NCI-H2029 treated with DMSO at 0.1 percent for 48 hours (cell line): ENCODE measurements around the gene SMIM7.

Experiments
- DNase-seq: peaks from one replicate; lab custom pipeline; 2025; lab: John Stamatoyannopoulos, UW

Gene SMIM7

DNA sequence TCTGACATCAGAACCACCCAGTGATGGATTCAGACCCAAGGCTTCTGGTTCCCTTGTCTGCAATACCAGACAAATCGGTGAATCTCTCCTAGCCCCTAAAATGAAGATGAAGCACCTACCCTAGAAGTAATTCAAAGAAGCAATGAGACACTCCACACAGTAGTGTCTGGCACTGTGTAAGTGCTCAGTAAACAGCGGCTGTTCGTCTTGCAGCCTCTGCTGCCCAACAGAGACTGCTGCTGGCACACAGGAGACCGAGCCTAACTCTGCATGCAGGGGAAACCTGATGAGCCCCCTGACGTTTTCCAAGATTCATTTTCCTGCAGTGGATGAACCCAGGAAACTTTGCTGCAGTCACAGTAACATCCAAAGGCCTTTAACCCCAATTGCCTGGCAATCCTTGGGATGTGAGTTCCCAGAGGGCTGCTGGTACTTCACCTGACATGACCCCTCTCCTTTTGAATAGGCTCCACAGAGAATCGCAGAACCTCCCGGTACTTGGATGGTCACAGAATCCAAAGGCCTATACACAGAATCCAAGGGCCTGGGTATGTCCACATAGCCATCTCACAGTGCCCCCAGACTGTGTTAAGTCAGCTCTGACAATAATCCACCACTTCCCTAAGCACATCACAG, 38.7 kb downstream of the SMIM7 start:
- DNase-seq: no peak

DNA sequence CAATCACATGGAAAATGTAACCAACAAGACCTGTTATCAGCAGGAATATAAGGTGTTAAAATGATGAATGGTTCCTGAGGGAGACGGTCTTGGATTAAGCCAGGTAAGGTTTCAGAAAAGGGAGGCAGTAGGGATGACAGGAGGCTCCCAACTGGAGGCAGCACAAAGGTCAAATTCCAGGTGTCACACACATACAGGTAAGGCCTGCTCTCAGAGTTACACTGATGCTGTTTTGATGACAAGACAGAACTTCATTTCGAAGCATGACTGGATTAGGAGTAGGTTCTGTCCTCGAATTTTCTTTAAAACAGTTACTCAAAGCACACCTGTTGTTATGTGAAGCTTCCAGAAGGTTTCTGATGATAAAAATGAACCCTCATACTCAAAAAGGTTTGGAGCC, 39.4 kb downstream of the SMIM7 start:
- DNase-seq: no peak

DNA sequence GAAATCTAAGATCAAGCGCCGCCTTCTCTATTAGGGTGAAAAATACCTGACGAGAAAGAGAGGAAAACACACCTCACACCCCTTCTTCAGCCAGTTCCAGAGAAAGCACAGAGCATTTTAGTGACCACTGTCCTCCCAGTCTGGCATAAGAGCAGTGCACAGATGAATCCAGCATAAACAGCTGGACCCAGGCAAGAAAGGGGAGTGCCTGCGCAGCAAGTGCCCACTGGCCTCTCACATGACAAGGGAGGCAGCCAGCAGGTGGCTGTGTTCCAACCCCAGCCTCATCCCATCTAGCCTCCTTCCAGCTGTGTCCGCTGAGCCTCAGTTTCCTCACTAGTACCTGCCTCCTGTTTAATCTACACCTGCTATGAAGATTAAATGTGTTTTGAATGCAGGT, 39.9 kb downstream of the SMIM7 start:
- no peak for DNase-seq

DNA sequence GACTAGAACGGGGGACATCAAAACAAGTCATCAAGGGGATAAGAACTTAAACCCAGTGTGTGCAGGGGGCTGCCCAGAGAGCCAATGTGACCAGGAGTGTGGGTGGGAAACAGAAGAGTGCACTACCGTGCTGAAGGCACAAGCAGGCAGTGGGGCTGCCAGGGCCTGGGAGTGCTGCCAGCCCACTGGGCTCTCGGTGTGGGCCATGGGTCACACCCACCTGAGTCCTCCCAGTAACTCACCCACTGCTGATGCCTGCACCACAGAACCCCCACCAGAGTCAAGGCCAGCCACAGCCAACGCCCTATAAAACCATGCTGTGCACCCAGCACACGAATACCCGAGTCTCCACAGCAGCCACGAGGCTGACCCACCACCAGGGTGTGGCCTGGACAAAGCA, 40.5 kb downstream of the SMIM7 start:
- DNase-seq: no peak

DNA sequence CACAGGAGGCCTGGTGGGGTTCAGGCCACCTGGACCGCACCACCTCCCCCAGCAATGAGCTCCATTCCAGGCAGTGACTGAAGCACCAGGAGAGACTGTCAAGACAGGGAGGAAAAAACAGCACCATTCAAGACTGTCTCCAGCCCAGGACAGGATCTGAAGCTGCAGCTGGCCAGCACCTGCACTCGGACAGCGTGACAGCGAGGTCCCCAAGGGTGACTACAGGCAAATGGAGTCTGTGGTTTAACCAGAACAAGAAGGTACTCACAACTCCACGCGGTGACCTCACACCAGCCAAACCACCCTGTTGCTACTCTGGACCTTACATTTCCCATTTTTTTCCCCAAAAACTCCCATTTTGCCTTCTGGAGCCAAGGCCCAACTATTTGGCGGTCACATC, 41.7 kb downstream of the SMIM7 start:
- no peak for DNase-seq

DNA sequence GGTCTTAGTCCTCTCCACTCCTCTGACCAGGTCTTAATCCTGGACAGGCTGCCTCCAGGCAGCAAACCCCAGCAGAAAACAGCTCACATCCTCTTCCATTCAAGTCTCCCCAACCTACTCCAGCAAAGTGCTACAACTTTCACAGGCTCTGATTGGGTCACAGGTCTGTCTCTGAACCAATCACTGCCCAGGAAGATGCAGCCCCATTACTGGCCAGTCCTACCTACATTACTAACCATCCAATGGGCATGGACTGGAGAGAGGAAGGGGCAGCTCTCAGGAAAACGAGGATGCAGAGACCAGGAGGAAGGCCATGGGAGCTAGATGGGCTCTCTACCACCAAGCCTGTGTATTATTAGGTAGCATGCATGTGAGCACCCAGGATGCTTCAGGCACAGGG, 44.1 kb downstream of the SMIM7 start:
- DNase-seq: no peak

DNA sequence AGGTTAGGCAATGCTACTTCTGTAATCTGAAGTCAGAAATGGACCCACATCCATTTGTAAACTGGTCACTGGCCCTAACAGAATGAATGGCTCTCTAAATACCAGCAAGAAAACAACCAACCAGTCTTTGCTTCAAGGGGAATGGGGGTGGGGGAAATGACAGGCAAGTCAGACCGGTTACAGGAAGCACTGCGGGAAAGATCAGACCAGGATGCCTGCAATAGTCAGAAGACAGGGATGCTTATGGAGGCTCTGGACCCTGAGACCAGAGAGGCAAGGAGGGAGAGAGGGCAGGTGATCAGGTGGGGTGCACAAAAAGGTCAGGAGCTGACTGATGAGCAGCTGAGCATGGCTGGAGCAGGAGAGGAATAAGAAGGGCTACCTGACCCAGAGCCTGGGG, 45.0 kb downstream of the SMIM7 start:
- no peak for DNase-seq

DNA sequence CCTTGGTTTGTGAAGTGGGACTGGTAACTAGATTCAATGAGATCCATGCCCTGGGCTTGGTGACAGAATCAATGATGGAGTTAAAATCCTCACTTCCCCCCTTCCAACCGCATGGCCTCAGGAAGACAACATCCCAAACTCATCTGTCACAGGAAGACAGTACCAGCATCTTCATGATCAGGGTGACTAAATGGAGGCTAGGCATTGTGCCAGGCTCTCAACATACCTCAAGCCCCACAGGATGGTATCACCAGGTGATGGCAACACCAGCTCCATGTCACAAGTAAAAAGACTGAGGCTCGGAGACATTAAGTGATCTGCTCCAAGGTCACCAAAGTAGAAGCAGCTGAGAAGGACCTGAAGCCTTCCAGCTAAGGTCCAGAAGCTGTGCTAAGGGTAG, 46.1 kb downstream of the SMIM7 start:
- DNase-seq: no peak

DNA sequence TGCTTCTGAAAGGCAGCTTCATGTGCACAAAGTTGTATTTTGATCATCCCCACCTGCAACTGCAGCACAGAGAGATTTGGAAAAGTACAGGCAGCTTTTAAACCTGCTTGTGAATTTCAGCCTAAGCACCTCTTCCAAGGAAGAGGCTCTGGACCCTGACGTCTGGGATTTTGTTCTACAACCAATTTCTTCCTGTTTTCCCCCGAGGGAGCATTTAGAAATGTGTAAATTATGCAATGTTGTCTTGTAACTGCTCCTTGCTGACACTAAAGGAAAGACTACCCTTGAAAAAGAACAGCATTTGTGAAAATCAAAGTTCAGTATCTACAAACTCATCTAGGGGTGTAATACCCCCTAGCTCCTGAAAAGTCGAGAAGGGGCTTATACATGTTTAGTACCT, 47.3 kb downstream of the SMIM7 start:
- no peak for DNase-seq

DNA sequence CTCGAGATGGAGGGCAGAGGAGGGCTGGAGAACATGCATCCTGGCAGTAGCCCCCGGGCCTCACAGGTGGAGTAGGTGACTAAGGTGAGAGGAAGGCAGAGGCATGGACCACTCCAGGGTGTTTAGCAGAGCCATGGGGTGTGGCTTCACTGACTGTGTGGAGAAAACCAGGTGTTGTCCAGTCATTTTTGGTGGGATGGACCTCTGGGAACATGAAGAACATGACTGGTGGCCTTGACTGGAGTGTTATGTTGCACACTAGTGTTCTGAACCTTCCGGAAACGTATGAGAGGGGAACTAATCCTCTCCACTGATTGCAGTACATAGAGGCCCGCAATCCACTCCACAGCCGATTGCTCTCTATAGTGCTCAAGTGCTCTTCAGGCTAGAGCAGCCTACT, 48.8 kb downstream of the SMIM7 start:
- peak; percentile 67 for DNase-seq

DNA sequence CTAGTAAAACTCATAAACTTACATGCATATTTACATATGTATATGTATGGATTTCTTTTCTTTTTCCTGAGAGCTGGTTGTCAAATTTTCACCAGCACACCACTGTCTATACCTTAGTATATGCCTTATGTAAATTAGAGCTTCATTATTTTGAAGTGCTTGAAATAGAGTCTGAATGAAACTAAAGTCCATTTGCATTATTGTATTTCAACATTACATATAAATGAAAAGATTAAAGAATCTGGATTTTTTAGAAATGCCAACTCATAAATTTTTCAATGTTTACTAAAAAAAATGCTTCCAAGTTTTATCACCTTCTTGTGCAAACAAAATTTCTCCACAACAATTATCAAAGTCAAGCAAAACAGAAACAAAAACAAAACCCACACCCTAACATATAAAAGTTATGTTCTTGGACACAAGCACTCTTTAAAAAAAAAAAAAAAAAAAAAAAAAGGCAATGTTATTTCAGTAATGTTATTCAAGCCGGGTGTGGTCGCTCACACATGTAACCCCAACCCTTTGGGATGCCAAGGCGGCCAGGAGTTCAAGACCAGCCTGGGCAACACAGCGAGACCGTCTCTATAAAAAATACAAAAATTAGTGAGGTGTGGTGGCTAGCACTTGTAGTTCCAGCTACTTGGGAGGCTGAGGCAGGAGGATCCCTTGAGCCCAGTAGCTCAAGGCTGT, 50.3 kb downstream of the SMIM7 start:
- no peak for DNase-seq

DNA sequence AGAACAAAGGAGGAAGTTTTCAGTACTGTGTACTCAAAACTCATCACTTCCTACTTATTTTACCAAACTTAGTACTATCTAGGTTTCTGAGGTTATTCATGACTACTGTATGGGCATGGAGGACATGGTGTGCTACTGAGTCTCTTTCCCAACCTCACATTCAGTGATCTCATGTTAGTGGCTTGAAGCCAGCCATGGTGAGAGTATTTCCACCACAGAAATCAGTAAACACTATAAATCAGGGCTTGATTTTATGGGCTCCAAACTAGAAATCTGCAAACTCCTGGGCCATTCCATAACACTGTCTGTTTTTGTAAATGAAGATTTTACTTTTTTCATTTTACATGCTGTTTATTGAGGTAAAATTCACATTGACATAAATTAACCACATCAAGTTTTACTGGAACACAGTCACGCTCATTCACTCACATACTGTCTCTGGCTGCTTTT, 51.6 kb downstream of the SMIM7 start:
- DNase-seq: no peak

DNA sequence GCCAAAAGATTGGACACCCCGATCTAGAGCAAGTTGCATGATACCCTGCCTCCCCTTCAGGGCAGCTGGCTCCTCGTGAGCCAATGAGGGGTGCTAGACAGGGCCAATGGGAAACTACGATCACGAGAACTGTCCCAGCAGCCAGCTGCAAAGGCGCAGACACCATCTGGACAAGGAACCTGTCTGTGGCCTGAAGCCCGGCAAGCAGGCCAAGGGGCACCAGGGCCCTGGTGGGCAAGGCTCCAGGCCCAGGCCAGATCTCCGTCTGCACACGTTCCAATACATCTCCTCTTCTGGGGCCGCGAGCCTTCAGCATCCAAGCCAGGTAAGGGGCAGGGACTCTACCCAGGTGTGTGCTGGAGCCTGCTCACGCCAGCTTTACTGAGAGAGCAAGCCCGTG, 52.1 kb downstream of the SMIM7 start:
- DNase-seq: no peak

DNA sequence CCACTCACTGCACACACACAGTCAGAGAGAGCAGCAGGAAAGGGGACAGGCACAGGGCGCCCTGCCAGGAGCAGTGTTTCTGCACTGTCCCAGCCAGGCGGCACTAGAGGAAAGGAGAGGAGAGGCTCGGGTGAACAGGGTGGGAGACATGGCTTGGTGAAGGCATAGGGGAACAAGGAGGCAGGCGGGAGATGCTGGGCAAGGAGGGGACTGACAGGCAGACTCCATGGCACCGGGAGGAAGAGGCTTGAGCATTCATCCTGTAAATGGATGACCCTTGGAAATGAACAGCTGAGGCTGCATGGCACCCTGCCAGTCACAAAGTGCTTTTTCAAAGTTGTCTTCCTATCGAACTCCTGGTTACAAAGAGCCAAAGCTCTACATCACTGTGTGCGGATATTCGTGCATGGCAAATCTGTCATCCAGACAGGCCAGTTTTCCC, 54.4 kb downstream of the SMIM7 start:
- DNase-seq: peak; percentile 49

DNA sequence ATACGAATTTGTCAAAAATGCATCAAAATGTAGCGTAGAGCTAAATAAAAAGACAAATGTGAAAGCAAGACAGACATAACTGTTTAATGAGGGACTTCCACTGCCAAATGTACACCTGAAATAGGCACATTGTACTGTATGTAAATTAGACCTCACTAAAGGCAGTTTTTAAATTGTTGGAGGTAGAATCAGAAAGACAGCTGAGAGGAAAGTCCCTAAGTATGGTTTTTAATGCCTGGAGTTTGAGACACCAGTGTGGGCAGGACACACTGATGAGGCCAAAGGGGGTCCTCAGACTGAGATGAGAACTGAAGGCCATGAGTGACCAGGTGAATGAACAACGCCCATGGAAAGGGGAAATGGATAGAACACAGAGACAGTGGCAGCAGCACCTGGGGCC, 54.8 kb downstream of the SMIM7 start:
- DNase-seq: no peak

DNA sequence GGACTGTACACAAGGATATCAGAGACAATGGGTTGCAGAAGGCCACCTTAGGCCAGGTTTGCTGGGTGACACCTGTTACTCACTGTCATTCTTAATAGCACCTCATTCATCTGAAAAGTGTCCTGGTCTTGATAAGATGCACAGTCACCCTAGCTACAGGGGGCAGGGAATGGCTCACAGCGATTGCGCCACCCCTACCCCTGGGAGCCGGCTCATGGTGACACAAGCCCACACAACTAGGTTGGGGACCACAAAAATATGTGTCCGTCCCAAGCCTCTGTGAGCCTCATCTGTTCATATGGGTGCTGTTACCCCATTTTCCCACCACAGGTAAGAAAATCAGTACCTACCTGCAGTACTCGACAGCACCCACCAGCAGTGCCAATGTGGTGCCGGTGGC, 55.3 kb downstream of the SMIM7 start:
- no peak for DNase-seq

DNA sequence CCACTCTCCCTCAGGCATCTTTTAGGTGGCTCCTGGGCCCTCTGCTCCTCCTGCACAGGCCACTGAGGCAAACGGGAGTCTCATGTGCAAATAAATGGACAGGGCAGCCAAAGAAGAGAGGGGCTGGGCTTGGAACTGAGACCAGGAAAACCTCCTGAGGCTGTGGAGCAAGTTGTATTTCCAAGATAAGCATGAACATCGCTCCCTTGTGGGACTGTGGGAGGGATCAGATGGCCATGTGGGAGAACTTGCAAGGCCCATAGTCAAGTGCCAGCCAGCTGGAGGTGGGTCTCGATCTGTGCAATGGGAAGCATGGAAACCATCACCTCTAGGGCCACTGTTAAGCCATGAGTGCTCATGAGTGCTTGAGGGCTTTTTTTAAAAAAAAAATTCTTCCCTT, 56.9 kb downstream of the SMIM7 start:
- no peak for DNase-seq

DNA sequence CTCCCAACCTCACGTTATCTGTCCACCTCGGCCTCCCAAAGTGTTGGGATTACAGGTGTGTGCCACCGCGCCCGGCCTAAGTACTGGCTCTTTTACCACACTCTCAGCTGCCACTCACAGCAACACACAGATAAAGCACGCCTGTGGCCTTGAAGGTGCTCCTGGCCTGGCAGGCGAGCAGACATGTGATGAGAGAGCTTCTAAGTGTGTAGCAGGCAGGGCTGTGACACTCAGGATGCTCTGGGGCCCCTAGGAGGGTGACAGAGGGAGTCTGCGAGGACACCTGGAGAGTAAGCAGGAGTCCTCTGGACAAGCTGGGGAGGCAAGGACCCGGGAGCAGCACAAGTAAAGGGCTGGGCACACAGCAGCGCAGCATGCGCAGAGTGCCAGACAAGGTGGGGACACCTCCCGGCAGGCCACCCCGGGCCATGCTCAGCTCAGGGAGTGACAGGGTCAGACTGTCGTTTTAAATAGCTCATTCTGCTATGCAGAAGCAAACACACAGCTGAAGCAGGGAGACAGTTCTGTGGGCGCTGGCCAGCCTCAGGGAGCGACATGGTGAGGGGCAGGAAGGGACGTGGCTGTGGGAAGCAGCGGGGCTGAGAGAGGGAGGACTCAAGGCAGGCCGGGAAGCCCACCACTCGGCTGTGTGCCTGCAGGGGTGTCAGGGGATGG, 58.4 kb downstream of the SMIM7 start:
- no peak for DNase-seq

DNA sequence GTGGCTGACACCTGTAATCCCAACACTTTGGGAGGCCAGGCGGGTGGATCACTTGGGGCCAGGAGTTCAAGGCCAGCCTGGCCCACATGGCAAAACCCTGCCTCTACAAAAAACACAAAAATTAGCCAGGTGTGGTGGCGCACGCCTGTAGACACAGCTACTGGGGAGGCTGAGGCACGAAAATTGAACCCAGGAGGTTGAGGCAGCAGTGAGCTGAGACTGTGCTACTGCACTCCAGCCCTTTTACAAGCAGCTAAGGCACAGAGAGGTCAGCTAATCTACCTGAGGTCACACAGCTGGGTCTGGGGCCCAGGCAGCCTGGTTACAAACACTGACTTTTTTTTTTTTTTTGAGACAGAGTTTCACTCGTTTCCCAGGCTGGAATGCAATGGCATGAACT, 59.1 kb downstream of the SMIM7 start:
- DNase-seq: no peak

DNA sequence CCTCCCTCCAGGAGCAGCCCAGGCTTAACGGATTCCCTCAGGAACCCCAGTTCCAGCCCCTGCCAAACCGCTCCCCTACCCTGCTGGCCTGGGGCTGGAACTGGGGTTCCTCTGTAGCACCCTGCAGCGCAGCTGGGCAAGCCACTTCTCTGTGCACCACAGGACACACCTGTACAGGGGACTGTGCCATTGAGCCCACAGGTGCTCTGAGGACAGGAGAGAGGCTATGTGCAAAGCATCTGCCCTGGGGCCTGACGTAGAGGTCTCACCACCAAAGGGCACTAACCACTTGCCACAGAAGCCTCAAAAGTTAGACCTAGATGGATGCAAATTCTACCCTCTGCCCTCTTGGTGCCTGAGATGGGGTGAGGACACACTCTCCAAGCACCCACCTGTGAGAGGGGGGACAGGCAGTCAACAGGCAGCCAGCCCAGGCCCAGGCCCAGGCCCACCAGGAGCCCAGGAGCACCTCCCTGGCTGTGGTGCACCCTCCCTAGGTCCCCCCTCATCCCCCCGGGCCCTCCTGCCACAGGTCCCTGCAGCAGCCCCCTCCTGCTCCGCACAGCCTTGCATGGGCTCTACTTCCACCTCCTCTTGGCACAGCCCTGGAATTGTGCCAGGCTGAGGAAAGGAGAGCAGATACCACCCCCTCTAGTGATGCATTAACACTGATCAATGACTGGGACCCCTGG, 60.1 kb downstream of the SMIM7 start:
- no peak for DNase-seq

DNA sequence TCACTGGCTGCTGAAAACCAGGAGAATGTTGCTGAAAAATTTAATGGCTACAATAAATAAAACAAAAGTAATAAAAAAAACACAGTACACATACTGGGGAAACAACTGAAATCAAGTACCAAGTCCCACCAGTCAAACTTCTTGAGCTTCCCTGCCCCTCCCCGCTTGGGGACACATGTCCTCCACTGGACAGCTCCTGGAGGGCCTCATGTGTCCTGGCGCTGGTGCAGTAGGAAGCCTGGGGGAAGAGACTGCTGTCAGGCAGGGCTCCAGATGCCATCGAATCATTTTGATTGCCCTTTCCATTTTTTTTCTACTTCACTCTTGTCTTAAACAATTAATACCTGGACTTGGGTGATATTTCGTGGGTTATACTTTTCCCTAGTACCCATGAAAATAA, 61.1 kb downstream of the SMIM7 start:
- DNase-seq: no peak

DNA sequence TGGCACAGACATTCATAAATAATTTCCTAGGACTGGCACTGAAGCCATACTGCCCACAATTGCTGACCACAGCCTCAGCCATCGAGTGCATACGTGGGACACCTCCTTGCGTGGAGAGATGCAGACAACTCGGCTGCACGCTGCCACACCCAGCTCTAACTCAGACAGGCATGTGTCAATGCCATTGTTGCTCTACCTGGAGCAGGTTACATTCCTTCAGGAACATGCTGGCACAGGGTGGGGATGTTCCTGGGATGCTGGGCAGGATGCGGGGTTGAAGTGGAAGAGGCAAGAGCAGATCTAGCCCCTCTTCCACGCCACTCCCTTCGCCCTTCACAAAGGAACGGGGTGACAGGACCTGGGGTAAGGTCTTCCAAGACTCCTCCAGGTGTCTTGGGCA, 63.5 kb downstream of the SMIM7 start:
- DNase-seq: no peak
